ENCODE results near the gene POLA1. TPM values are rescaled to one million over a fixed set of nuclear protein-coding genes. Genes with fewer than 3 reads are reported as not detected.

POLA1 gene
- total and polyA plus RNA-seq, 4 experiments from 2014 or later: 4.9 to 9.1 (median 7.0) TPM

DNA sequence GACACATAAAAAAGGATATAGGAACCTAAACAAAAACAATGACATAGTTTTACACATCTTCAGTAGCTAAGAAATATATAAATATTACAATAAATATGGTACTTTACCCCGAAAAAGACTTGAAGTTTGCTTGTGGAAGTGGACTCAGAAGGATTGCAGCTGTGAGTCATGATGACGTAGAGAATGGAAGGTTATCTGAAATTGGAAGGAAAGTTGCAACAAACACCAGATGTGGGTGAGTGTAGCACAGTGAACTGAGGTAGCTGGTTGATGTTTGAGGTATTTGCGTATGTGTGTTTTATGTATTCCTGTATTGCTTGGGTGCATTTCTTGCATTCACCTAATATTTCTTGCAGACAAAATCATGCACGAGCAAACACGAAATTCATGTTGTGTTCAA, 209.1 kb downstream of the POLA1 start:
- intact Hi-C loops (cut with micrococcal nuclease): no loop called here
- Mint-ChIP-seq H3K4me3 (no peak overlapping the region), H3K27me3 (no peaks in the 10 kb centered on the region), H3K4me1 (peaks cover 0 to 2% (median 0%) of the 10 kb centered on the region in 4 donors), H3K36me3 (peaks cover 13 to 15% of the 10 kb centered on the region in 2 donors), H3K27ac (peak overlapping the region in 1 of 7 donors; percentile 29), H3K9me3 (peaks cover 0 to 8% (median under 1%) of the 10 kb centered on the region in 8 donors)
- ChIA-PET POLR2A (ENCODE audit: partially characterized antibody) (no interaction called here), CTCF (ENCODE audit: partially characterized antibody) (no interaction called here)
- Histone ChIP-seq H3K27me3 (ENCODE audit: insufficient read depth, low read length) (no peaks in the 10 kb centered on the region), H3K9me3 (ENCODE audit: control insufficient read depth in 1 of 2, low read length in 2 of 2) (no peaks in the 10 kb centered on the region), H3K4me3 (ENCODE audit: low read length in 2 of 2) (no peak overlapping the region), H3K36me3 (ENCODE audit: insufficient read depth, low read length) (no peaks in the 10 kb centered on the region), H3K4me1 (ENCODE audit: insufficient read depth, low read length) (no peaks in the 10 kb centered on the region), H3K27ac (ENCODE audit: low read depth, low read length) (no peak overlapping the region)
- DNase-seq: no peak

DNA sequence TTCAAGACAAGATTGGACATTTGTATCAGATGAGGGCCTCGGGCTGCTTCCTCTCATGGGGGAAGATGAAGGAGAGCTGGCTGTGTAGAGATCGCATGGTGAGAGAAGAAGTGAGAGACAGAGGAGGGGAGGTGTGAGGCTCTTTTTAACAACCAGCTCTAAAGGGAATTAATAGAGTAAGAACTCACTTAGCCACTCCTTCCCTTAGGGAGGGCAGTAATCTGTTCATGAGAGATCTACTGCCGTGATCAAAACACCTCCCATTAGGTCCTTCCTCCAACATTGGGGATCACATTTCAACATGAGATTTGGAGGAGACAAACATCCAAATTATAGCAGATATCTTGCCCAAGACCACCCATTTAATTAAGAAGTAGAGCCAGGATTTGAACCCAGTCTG, 225.0 kb downstream of the POLA1 start:
- Mint-ChIP-seq H3K4me3 (no peak overlapping the region), H3K36me3 (no peaks in the 10 kb centered on the region), H3K27me3 (no peaks in the 10 kb centered on the region), H3K4me1 (no peaks in the 10 kb centered on the region), H3K27ac (no peak overlapping the region), H3K9me3 (no peaks in the 10 kb centered on the region)
- no peak overlapping the region for H3K4me3 ChIP-seq (ENCODE audit: low read length in 2 of 2)
- DNase-seq: no peak
- H3K27ac ChIP-seq (ENCODE audit: low read depth, low read length): no peak overlapping the region
- intact Hi-C loops (cut with micrococcal nuclease): no loop called here
- CTCF ChIA-PET (ENCODE audit: partially characterized antibody): interaction anchor here (1.0 kb wide), 1 partner anchor 10 kb away, joined by 3 read pairs; no protein-coding TSS in a partner anchor
- no peaks in the 10 kb centered on the region for H3K4me1 ChIP-seq (ENCODE audit: insufficient read depth, low read length)
- POLR2A ChIA-PET (ENCODE audit: partially characterized antibody): no interaction called here
- H3K27me3 ChIP-seq (ENCODE audit: insufficient read depth, low read length): no peaks in the 10 kb centered on the region
- H3K36me3 ChIP-seq (ENCODE audit: insufficient read depth, low read length): no peaks in the 10 kb centered on the region
- no peaks in the 10 kb centered on the region for H3K9me3 ChIP-seq (ENCODE audit: control insufficient read depth in 1 of 2, low read length in 2 of 2)

DNA sequence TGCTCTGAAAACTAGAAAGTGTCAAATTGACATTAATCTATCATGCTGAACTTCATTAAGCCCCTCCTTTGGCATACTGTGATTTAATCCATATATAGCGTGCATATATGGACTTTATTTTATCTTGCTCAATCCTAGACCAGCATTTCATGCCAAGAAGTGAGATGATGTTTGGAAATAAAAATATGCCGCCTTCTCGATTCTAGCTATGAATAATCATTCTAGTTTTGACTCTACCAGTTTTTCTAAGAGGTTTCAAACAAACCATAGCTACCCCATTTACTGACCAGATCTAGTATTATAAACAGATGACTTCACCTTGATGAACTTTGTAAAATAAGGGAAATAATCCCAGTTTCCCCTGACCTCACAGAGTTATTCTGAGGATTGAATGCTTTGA, 227.1 kb downstream of the POLA1 start:
- POLR2A ChIA-PET (ENCODE audit: partially characterized antibody): no interaction called here

DNA sequence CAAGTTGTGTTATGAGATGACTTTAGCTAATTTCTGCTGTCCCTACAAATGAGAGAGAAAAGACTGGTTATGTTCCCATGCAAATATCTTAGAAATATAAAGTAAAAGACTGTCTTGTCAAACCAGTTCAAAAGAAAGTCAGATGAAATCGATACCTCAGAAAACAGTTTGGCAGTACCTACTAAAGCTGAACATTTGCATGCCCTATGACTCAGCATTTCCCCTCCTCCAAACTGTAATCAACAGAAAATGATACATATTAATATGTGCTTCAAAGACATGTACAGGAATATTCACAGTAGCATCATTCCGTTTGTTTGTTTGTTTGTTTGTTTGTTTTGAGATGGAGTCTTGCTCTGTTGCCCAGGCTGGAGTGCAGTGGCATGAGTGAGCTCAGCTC, 231.7 kb downstream of the POLA1 start:
- ChIA-PET POLR2A (ENCODE audit: partially characterized antibody) (no interaction called here), CTCF (ENCODE audit: partially characterized antibody) (no interaction called here)
- Histone ChIP-seq H3K4me1 (ENCODE audit: insufficient read depth, low read length) (no peaks in the 10 kb centered on the region), H3K27ac (ENCODE audit: low read depth, low read length) (no peak overlapping the region), H3K27me3 (ENCODE audit: insufficient read depth, low read length) (no peaks in the 10 kb centered on the region), H3K9me3 (ENCODE audit: control insufficient read depth in 1 of 2, low read length in 2 of 2) (no peaks in the 10 kb centered on the region), H3K36me3 (ENCODE audit: insufficient read depth, low read length) (no peaks in the 10 kb centered on the region), H3K4me3 (ENCODE audit: low read length in 2 of 2) (no peak overlapping the region)
- H3K4me3 Mint-ChIP-seq: no peak overlapping the region
- H3K4me1 Mint-ChIP-seq: no peaks in the 10 kb centered on the region
- H3K27me3 Mint-ChIP-seq: no peaks in the 10 kb centered on the region
- H3K36me3 Mint-ChIP-seq: peaks cover 3 to 5% of the 10 kb centered on the region in 2 donors
- H3K27ac Mint-ChIP-seq: peak overlapping the region in 1 of 7 donors; percentile 53
- intact Hi-C loops (cut with micrococcal nuclease): no loop called here
- no peak for DNase-seq
- no peaks in the 10 kb centered on the region for H3K9me3 Mint-ChIP-seq

More for the DNA sequence above, 227.1 kb downstream of the POLA1 start:
- Histone ChIP-seq H3K36me3 (ENCODE audit: insufficient read depth, low read length) (no peaks in the 10 kb centered on the region), H3K4me3 (ENCODE audit: low read length in 2 of 2) (no peak overlapping the region), H3K9me3 (ENCODE audit: control insufficient read depth in 1 of 2, low read length in 2 of 2) (no peaks in the 10 kb centered on the region), H3K27ac (ENCODE audit: low read depth, low read length) (no peak overlapping the region), H3K4me1 (ENCODE audit: insufficient read depth, low read length) (no peaks in the 10 kb centered on the region), H3K27me3 (ENCODE audit: insufficient read depth, low read length) (no peaks in the 10 kb centered on the region)
- H3K9me3 Mint-ChIP-seq: no peaks in the 10 kb centered on the region
- H3K4me3 Mint-ChIP-seq: no peak overlapping the region
- no peak overlapping the region for H3K27ac Mint-ChIP-seq
- H3K4me1 Mint-ChIP-seq: no peaks in the 10 kb centered on the region
- H3K36me3 Mint-ChIP-seq: peaks cover 3% of the 10 kb centered on the region in 2 donors
- H3K27me3 Mint-ChIP-seq: no peaks in the 10 kb centered on the region
- DNase-seq: no peak
- intact Hi-C loops (cut with micrococcal nuclease): no loop called here
- CTCF ChIA-PET (ENCODE audit: partially characterized antibody): no interaction called here

DNA sequence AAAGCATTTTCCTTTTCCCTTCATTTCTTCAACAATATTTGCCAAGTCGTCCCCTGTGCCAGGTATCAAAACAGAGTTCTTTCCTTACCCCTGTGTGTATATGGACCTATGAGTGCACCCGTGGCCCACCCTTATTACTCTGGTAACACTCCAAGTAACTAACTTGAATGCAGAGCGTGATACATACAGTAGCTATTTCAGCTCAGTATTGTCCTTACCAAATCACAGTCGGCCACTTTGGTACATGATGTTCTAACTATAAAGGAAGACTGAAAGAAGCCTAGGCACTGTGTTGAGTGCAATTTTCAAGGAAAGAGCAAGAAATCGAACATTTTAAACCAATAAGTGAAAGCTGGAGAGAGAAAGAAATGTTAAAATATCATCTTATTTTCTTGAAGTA, 233.7 kb downstream of the POLA1 start:
- no peak overlapping the region for H3K4me3 ChIP-seq (ENCODE audit: low read length in 2 of 2)
- H3K9me3 Mint-ChIP-seq: no peaks in the 10 kb centered on the region
- H3K4me3 Mint-ChIP-seq: no peak overlapping the region
- POLR2A ChIA-PET (ENCODE audit: partially characterized antibody): no interaction called here
- peaks cover 3 to 5% of the 10 kb centered on the region in 2 donors for H3K36me3 Mint-ChIP-seq
- H3K36me3 ChIP-seq (ENCODE audit: insufficient read depth, low read length): no peaks in the 10 kb centered on the region
- DNase-seq: no peak
- no peak overlapping the region for H3K27ac Mint-ChIP-seq
- H3K27me3 Mint-ChIP-seq: no peaks in the 10 kb centered on the region
- H3K27me3 ChIP-seq (ENCODE audit: insufficient read depth, low read length): no peaks in the 10 kb centered on the region
- intact Hi-C loops (cut with micrococcal nuclease): no loop called here
- no peaks in the 10 kb centered on the region for H3K4me1 Mint-ChIP-seq
- H3K9me3 ChIP-seq (ENCODE audit: control insufficient read depth in 1 of 2, low read length in 2 of 2): no peaks in the 10 kb centered on the region
- CTCF ChIA-PET (ENCODE audit: partially characterized antibody): no interaction called here
- H3K4me1 ChIP-seq (ENCODE audit: insufficient read depth, low read length): no peaks in the 10 kb centered on the region
- H3K27ac ChIP-seq (ENCODE audit: low read depth, low read length): no peak overlapping the region

DNA sequence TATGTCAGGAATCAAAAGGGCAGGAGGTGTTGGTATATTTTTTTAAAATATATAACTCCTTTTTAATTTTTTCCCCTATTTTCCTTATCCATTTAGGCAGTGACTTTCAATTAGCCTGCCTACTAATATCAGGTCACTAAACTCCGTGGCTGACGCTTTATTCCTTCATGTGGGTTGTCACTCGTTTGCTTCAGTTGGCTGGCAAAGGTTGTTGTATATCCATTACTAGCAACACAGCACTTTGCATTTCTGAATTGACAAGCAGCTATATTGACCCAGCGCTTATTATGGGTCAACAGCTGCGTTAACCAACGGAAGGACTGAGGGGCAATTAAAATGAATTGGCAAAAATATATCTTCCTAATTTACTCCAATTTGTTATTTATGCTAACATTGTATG, 234.4 kb downstream of the POLA1 start:
- POLR2A ChIA-PET (ENCODE audit: partially characterized antibody): no interaction called here
- no peaks in the 10 kb centered on the region for H3K9me3 ChIP-seq (ENCODE audit: control insufficient read depth in 1 of 2, low read length in 2 of 2)
- H3K4me1 ChIP-seq (ENCODE audit: insufficient read depth, low read length): no peaks in the 10 kb centered on the region
- no peak overlapping the region for H3K27ac Mint-ChIP-seq
- no peak overlapping the region for H3K27ac ChIP-seq (ENCODE audit: low read depth, low read length)
- no peaks in the 10 kb centered on the region for H3K9me3 Mint-ChIP-seq
- H3K4me3 ChIP-seq (ENCODE audit: low read length in 2 of 2): no peak overlapping the region
- no peaks in the 10 kb centered on the region for H3K4me1 Mint-ChIP-seq
- no peaks in the 10 kb centered on the region for H3K27me3 ChIP-seq (ENCODE audit: insufficient read depth, low read length)
- no peak overlapping the region for H3K4me3 Mint-ChIP-seq
- no peak for DNase-seq
- intact Hi-C loops (cut with micrococcal nuclease): no loop called here
- peaks cover 3 to 5% of the 10 kb centered on the region in 2 donors for H3K36me3 Mint-ChIP-seq
- H3K36me3 ChIP-seq (ENCODE audit: insufficient read depth, low read length): no peaks in the 10 kb centered on the region
- CTCF ChIA-PET (ENCODE audit: partially characterized antibody): interaction anchor here (0.7 kb wide), 1 partner anchor 9 kb away, joined by 3 read pairs; no protein-coding TSS in a partner anchor
- H3K27me3 Mint-ChIP-seq: no peaks in the 10 kb centered on the region

DNA sequence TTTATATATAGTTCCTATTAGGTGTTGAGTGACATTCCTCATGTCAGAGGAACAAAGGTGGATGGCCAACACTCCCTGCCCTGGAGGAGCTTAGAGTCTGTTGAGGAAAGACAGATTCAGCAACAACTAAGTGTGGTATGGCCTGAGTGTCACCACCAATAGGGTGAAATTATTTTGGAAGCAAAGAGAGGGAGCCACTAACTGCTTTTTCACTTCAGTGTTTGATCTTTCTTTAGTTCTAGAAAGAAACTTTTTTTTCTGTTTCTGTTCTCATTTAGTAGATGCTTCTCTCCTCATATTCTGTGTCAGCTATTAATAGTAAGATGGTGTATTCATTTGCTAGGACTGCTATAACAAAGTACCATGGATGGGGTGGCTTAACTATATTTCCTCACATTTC, 240.6 kb downstream of the POLA1 start:
- no peaks in the 10 kb centered on the region for H3K27me3 Mint-ChIP-seq
- peaks cover 4% of the 10 kb centered on the region in 2 donors for H3K36me3 Mint-ChIP-seq
- CTCF ChIA-PET (ENCODE audit: partially characterized antibody): no interaction called here

DNA sequence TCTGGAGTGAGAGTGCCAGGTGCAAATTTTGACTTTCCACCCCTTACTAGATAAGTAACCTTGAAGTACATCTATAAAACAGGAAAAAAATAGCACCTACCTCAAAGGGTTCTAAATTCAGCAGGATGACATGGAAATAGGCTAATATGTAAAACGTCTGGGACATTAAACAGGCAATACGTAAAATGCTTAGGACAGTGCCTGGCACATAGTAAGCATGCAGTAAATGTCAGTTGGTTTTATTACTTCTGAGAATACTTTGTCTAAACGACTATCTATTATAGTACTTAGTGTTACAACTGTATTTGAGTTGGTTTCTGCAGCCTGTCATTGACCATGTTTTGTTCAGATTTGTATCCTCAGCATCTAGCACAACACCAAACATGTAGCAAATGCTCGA, 251.3 kb downstream of the POLA1 start:
- intact Hi-C loops (cut with micrococcal nuclease): no loop called here
- Histone ChIP-seq H3K4me1 (ENCODE audit: insufficient read depth, low read length) (no peaks in the 10 kb centered on the region), H3K9me3 (ENCODE audit: control insufficient read depth in 1 of 2, low read length in 2 of 2) (no peaks in the 10 kb centered on the region), H3K4me3 (ENCODE audit: low read length in 2 of 2) (no peak overlapping the region), H3K27ac (ENCODE audit: low read depth, low read length) (no peak overlapping the region), H3K36me3 (ENCODE audit: insufficient read depth, low read length) (no peaks in the 10 kb centered on the region), H3K27me3 (ENCODE audit: insufficient read depth, low read length) (no peaks in the 10 kb centered on the region)
- H3K36me3 Mint-ChIP-seq: no peaks in the 10 kb centered on the region
- no peak for DNase-seq
- POLR2A ChIA-PET (ENCODE audit: partially characterized antibody): no interaction called here
- H3K4me1 Mint-ChIP-seq: no peaks in the 10 kb centered on the region
- CTCF ChIA-PET (ENCODE audit: partially characterized antibody): no interaction called here
- no peak overlapping the region for H3K27ac Mint-ChIP-seq
- H3K9me3 Mint-ChIP-seq: no peaks in the 10 kb centered on the region
- H3K4me3 Mint-ChIP-seq: no peak overlapping the region
- H3K27me3 Mint-ChIP-seq: no peaks in the 10 kb centered on the region

More for the DNA sequence above, 240.6 kb downstream of the POLA1 start:
- Mint-ChIP-seq H3K4me1 (no peaks in the 10 kb centered on the region), H3K9me3 (no peaks in the 10 kb centered on the region), H3K4me3 (no peak overlapping the region), H3K27ac (no peak overlapping the region)
- Histone ChIP-seq H3K9me3 (ENCODE audit: control insufficient read depth in 1 of 2, low read length in 2 of 2) (no peaks in the 10 kb centered on the region), H3K4me3 (ENCODE audit: low read length in 2 of 2) (no peak overlapping the region), H3K4me1 (ENCODE audit: insufficient read depth, low read length) (no peaks in the 10 kb centered on the region), H3K27ac (ENCODE audit: low read depth, low read length) (no peak overlapping the region), H3K27me3 (ENCODE audit: insufficient read depth, low read length) (no peaks in the 10 kb centered on the region), H3K36me3 (ENCODE audit: insufficient read depth, low read length) (no peaks in the 10 kb centered on the region)
- POLR2A ChIA-PET (ENCODE audit: partially characterized antibody): no interaction called here
- intact Hi-C loops (cut with micrococcal nuclease): no loop called here
- DNase-seq: no peak

All from CD4-positive, alpha-beta memory T cell (primary cell).